Pancreas (tissue), 10 donors: ENCODE data around the gene AK2. TPM values are rescaled to one million over a fixed set of nuclear protein-coding genes. Genes with fewer than 3 reads are reported as not detected.
"Not testable (repeated sequence)": the region's sequence is repeated elsewhere in the genome, so short reads cannot be mapped to it uniquely, and the experiment has no call there.

Experiments
- ATAC-seq, 4 donors: fragments of 200-7000 bp; cut with Tn5 transposase; one replicate each; pipeline versions ENCODE4 v1.8.0 to v1.9.1; 2020; ENCODE audit warnings: mild to moderate bottlenecking in 4 of 4, moderate library complexity in 4 of 4
- DNase-seq, 6 donors: peaks; one replicate each; pipeline ENCODE4 v3.0.0-alpha.2; 2020
- FAIRE-seq: peaks from 2 replicates; lab custom pipeline; 2012; peaks lifted over from hg19 to GRCh38; lab: Jason Lieb, UNC
- H3K27ac ChIP-seq, 4 donors: fragments of 200-600 bp; sonication (generic); 1 replicate in 3 of 4; 2 replicates in 1 of 4; pipeline versions ENCODE4 v1.5.0 to v1.8.0; 2020
- H3K27me3 ChIP-seq, 4 donors: fragments of 200-600 bp; one replicate each; pipeline ENCODE4 v1.8.0; 2021
- H3K36me3 ChIP-seq, 3 donors: fragments of 200-600 bp; sonication (generic) in 1 of 3; one replicate each; pipeline versions ENCODE4 v1.5.0 to v1.8.0; 2020 to 2021
- H3K4me1 ChIP-seq, 3 donors: fragments of 200-600 bp; one replicate each; pipeline ENCODE4 v1.8.0; 2021
- H3K4me3 ChIP-seq, 4 donors: fragments of 200-600 bp; sonication (generic) in 2 of 4; one replicate each; pipeline versions ENCODE4 v1.5.0 to v1.8.0; 2020 to 2021
- H3K9me3 ChIP-seq, 4 donors: fragments of 200-600 bp; one replicate each; pipeline ENCODE4 v1.8.0; 2021
- CTCF ChIP-seq, 4 donors: fragments of 200-600 bp; sonication (generic) in 3 of 4; IDR thresholded peaks; one replicate each; pipeline versions ENCODE4 v1.5.0 to v1.8.0; 2021; ENCODE audit warnings: antibody characterized with exemption in 4 of 4
- WGBS, 2 donors: extraction: QIAGEN DNeasy Blood & Tissue Kit; methylation state at CpG; one replicate each; pipeline ENCODE4 v1.1.7; 2013; 5-methylcytosine and 5-hydroxymethylcytosine counted together
- intact Hi-C, 3 donors: fragments of 100-400 bp; cut with DNase I; formaldehyde crosslinking; loops; one replicate each; pipeline versions ENCODE4 v1.11.1 to v1.14.2; 2022
- polyA plus RNA-seq, 2 donors: library from polyadenylated mRNA; stranded (reverse); fragments of 200-250 nt; gene quantifications; one replicate each; pipeline ENCODE4 v1.2.3, GENCODE V29; 2013
- total RNA-seq, 6 donors: library from RNA; stranded (reverse); fragmentation: NEBNext Ultra II Directional in 4 of 6; extraction: Animal tissue kit (Norgen Biotek cat#: 25700) in 4 of 6; gene quantifications; one replicate each; pipeline versions ENCODE4 v1.2.1 to v1.2.4, GENCODE V29; 2021 to 2023
- donor health status: healthy with polysubstance abuse.
- donor health status: DM: no; HTN: no; CAD: no; lungs with moderate emphysema.
- donor health status: DM: no; HTN: no; CAD: no.
- donor health status: control.
- donor health status: control.
- donor health status: Bipolar disorder and iron deficiency.
- donor health status: DM: yes; HTN: yes; CAD: no.
- donor health status: DM: no; HTN: no; CAD: no.
- donor health status: DM: no; HTN: no; CAD: no.
- donor health status: DM: yes; HTN: yes; CAD: no.

AK2 gene
- total and polyA plus RNA-seq, 8 donors = 40.5 to 78.7 (median 61.4) TPM

DNA sequence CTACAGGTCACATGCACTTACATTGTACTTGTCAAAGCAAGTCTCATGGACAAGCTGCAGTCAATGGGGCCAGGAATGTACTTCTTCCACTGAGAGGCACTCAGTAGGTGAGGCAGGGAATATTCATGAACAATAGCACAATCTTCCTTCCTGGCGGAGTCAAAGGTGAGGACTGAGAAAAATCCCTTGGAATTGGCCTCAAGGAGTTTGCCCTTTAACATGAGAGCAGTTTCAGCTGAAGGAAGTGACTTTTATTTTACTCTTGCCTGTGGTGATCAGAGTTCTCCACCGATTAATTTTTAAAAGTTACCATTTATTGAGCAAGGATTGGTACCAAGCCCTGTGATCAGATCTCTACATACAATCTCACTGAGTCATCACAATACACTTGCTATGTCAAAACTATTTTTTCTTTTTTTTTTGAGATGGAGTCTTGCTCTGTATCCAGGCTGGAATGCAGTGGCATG lies 11.2 kb upstream of the AK2 start:
- intact Hi-C loops = no loop called here
- TF ChIP-seq CTCF (IDR thresholded peaks at IDR 0.05) = no peak
- no peaks in the 10 kb centered on the region for H3K36me3 ChIP-seq
- no peak overlapping the region for H3K27ac ChIP-seq
- no peak for FAIRE-seq
- no peak for ATAC-seq
- H3K9me3 ChIP-seq = no peaks in the 10 kb centered on the region
- no peaks in the 10 kb centered on the region for H3K27me3 ChIP-seq
- no peak overlapping the region for H3K4me3 ChIP-seq
- WGBS, 2 donors = 81 to 82% methylated on average over 2 of the region's 2 CpGs
- no peak for DNase-seq
- no peaks in the 10 kb centered on the region for H3K4me1 ChIP-seq

- no peaks in the 10 kb centered on the region for H3K36me3 ChIP-seq
- no peak for FAIRE-seq
- no peak for DNase-seq
- H3K27ac ChIP-seq = no peak overlapping the region
- TF ChIP-seq CTCF (IDR thresholded peaks at IDR 0.05) = no peak
- ATAC-seq = no peak
- no peaks in the 10 kb centered on the region for H3K27me3 ChIP-seq
- intact Hi-C loops = no loop called here
- 86 to 93% methylated on average over 2 of the region's 2 CpGs for WGBS, 2 donors
- no peak overlapping the region for H3K4me3 ChIP-seq
- no peaks in the 10 kb centered on the region for H3K9me3 ChIP-seq
- no peaks in the 10 kb centered on the region for H3K4me1 ChIP-seq
These were observed 10.6 kb upstream of the AK2 start for GRCh38 chr1:33047290-33047689.

DNA sequence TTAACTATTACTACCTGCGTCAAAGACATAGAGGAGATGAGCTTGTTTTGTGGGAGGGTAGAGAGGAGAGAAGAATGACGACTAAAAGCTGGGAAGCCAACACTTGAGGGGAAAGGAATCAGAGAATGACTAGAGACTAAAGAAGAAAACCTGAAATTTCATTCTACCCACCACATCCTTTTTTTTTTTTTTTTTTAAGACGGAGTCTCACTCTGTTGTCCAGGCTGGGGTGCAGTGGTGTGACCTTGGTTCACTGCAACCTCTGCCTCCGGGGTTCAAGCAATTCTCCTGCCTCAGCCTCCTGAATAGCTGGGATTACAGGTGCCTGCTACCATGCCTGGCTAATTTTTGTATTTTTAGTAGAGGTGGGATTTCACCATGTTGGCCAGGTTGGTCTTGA lies 9.6 kb upstream of the AK2 start:
- intact Hi-C loops, FAIRE-seq, H3K27me3 ChIP-seq, H3K9me3 ChIP-seq, H3K27ac ChIP-seq, ATAC-seq, H3K4me3 ChIP-seq, DNase-seq, H3K36me3 ChIP-seq, H3K4me1 ChIP-seq: not testable (repeated sequence)
- 79 to 81% methylated on average over 3 to 4 of the region's 4 CpGs for WGBS, 2 donors

DNA sequence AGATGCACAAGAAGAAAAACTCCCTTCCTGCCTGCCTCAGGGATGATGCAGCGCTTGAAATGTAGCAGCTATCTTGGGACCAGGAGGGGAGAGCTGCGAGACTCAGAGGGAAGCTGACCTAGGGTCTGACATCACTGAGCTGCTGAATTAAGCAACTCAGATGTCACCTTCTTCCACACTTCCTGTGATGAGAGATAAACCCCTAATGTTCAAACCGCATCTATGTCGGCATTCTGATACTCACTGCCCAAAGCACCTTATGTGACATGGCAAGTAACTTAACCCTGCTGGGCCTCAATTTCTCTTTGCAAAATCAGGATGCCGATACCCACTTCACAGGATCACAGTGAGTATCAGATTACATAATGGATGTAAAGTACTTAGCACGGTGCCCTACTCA lies 9.1 kb upstream of the AK2 start:
- Histone ChIP-seq H3K36me3 (no peaks in the 10 kb centered on the region), H3K4me3 (no peak overlapping the region), H3K9me3 (no peaks in the 10 kb centered on the region), H3K27me3 (no peaks in the 10 kb centered on the region), H3K4me1 (no peaks in the 10 kb centered on the region), H3K27ac (no peak overlapping the region)
- intact Hi-C loops = no loop called here
- no peak for TF ChIP-seq CTCF (IDR thresholded peaks at IDR 0.05)
- no peak for ATAC-seq
- DNase-seq = no peak
- WGBS, 2 donors = 79 to 83% methylated on average over 6 of the region's 6 CpGs
- no peak for FAIRE-seq

DNA sequence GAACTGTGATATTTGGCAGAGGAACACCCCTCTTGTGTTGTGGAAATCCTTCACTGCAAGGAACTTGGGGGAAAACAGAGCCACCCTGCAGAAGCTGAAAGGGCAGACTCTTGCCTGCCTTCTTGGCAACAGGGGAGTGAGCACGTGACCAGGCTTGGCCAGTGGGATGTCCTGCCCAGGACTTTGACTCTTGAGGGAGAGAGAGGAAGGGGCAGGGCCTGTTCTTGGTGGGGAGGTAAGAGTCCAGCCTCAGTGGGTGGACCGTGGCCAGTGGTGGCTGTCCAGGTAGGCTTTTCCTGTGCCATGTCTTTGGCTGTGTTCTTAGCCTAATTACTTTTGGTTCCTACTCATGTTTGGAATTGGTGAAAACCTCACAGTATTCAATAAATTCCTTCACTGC lies 8.6 kb upstream of the AK2 start:
- TF ChIP-seq CTCF (IDR thresholded peaks at IDR 0.05) = no peak
- no peak overlapping the region for H3K27ac ChIP-seq
- H3K9me3 ChIP-seq = no peaks in the 10 kb centered on the region
- WGBS, 2 donors = 29 to 42% methylated on average over 2 of the region's 2 CpGs
- ATAC-seq = peak; percentile 51 to 84 (median 60)
- no peak for FAIRE-seq
- no peaks in the 10 kb centered on the region for H3K4me1 ChIP-seq
- H3K36me3 ChIP-seq = no peaks in the 10 kb centered on the region
- peak in 3 of 6 donors; percentile 28 to 56 (median 45) for DNase-seq
- no peak overlapping the region for H3K4me3 ChIP-seq
- intact Hi-C loops = no loop called here
- H3K27me3 ChIP-seq = no peaks in the 10 kb centered on the region
